Stimulated activated CD8-positive, alpha-beta memory T cell treated with anti-CD3 and anti-CD28 coated beads, Interleukin-4, amount 100 ng/mL, for 4 hours (primary cell): ENCODE measurements around the gene MYO7A.

ENCODE experiments used
- DNase-seq, 2 donors: peaks; one replicate each; pipeline ENCODE4 v3.0.0-alpha.2; 2020; ENCODE audit warnings: low read depth in 2 of 2, low spot score in 1 of 2

The MYO7A gene

DNA sequence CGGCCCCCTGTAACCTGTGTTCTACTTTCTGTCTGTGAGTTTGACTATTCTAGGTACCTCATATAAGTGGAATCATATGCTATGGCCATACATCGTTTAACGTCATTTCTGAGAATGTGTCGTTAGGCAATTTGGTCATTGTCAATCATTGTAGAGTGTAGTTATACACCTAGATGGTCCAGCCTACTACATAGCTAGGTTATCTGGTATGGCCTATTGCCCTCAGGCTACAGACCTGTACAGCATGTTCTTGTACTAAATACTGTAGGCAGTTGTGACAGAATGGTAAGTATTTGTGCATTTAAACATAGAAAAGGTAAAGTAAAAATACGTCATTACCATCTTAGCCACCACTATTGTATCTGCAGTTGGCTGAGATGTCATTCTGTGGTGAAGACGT is 35.2 kb downstream of the MYO7A start:
- DNase-seq: no peak

- DNase-seq: no peak
Observed at GRCh38 chr11:77165066-77165465, 37.0 kb downstream of the MYO7A start.

GRCh38 chr11:77166021-77166420 is 38.0 kb downstream of the MYO7A start:
- DNase-seq: no peak

GRCh38 chr11:77167111-77167626 is 39.1 kb downstream of the MYO7A start:
- no peak for DNase-seq

GRCh38 chr11:77167791-77168190 is 39.7 kb downstream of the MYO7A start:
- DNase-seq: no peak

DNA sequence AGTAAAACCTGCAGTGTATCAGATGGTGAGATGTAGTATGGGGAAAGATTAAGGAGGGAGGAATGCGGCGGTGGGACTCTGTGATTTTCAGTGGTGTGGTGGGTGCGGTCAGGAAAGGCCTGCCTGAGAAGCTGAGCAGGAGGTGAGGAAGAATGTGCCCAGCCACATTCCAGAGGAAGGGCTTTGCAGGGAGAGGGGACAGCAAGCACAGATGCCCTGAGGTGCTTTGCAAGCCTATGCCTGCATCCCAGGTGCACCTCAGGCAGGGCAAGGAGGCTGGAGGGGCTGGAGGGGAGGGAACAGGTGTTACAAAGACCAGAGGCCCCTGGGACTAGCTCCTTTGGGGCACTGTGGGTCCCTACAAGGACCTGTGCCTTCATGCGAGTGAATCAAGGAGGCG is 42.1 kb downstream of the MYO7A start:
- DNase-seq: no peak

DNA sequence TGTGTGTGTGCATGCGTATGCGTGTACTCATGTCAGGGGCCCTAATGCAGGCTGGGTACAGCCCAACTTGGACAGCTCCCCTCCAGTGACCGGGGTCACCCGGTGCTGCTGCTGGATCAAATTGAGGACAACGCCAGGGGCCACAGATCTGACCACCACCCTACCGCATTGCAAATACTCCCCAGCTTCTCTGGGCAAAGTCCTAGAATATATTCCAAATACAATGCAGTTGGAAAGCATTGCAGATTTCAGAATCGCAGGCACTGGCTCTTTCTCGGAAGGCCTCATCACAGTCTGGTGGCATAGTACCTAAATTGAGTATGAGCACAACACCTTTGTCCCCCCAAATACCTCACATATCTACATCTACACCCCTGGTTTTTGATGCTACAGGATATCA is 43.2 kb downstream of the MYO7A start:
- DNase-seq: no peak

DNA sequence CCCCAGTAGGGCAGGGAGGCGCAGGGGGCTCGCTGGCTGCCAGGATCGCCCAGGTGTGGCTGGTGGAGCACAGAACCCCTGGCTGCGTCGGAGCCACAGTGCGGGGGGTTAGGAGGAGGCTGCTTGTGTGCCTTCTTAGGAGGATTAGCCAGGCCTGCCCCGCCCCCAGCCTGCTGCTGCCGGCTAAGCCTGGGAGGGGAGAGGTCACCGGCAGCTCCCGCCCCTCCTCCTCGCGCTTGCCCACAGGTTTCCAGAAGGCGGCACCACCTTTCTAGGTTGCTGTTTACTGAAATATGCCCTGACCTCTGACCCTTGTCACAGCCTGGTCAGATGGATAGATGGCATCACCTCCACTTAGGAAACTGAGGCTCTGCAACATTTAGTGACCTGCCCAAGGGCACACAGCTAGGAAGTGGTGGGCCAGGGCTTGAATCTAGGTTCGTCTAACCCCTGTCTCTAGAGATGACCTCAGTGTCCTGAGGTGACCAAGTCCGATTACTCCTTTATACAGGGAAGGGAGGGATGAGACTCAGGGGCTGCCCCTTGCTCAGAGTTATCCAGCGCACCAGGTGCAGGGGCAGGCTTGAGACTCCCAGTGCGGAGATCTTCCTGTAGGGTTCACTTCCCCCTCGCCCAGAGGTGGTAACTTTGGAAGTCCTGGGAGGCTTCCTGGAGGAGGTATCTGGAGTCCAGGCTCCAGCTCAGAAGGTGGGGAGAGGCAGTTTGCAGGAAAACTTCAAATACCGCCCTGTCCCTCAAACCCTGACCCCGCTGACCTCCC is 44.0 kb downstream of the MYO7A start:
- DNase-seq: no peak

GRCh38 chr11:77172666-77172982 is 44.6 kb downstream of the MYO7A start:
- no peak for DNase-seq

GRCh38 chr11:77173494-77173893 is 45.4 kb downstream of the MYO7A start:
- DNase-seq: no peak

- DNase-seq: no peak
Observed at GRCh38 chr11:77174559-77174958, 46.5 kb downstream of the MYO7A start.

DNA sequence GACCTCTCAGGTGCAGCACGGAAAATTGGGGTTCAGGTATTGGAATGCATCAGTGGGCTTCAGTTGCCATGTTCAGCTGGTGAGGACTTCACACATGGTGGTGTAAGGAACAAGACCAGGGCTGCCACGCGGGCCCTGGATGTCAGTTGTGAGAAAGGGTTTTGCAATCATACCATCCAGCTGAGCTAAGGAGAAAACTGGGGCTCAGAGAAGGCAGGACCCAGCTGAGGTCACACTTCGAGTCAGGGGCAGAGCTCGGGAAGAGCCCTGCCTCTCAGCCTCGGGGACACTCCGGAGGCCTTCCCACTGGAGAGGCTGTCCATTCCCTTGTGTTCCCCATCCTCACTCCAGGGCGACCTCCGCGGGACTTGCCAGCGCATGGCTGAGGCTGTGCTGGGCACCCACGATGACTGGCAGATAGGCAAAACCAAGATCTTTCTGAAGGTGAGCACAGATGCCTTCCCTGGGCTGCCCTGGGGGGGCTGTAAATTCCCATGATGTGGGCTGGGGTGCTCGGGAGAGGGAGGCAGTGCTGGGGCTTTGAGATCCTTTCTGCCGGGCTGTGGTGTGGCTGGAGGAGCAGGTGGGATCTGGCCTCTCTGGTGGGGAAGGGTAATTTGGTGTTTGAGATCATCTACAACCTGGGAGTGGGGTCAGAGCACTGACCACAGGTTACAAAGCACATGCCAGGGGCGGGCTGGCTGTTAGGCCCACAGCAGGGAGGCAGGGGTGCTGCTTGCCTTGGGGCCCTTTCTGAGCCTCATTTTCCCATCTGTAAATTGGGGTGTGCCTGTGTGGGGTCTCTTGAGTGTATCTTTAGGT is 47.2 kb downstream of the MYO7A start:
- no peak for DNase-seq

DNA sequence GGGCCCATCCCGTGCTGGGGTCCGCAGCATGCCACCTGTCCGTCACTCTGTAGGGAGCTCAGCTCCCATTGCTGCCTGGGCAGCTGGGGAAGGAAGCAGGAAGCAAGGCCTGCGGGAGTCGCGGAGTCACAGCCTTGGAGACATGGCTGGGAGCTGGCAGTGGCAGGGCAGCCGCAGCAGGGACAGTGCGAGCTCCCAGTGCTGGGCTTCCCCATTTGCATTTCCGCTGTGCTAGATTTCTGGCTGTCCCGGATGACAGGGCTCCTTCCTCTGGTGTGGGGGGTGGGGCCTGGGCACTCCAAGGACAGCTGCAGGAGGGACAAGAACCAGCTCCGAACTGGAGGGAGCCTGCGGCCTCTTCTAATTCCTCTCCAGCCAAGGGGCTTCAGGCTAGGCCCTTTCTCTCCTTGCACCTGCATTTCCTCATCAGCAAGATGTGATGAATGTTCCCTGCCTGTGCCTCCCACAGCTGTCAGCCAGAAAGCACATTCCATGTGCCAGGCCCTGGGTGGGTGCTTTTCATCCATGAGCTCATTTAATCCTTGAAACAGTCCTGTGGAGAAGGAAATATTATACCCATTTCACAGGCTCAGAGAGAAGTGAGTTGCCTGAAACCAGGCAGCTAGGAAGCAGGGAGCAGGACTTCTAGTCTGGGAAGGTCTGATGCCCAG is 48.0 kb downstream of the MYO7A start:
- DNase-seq: no peak

DNA sequence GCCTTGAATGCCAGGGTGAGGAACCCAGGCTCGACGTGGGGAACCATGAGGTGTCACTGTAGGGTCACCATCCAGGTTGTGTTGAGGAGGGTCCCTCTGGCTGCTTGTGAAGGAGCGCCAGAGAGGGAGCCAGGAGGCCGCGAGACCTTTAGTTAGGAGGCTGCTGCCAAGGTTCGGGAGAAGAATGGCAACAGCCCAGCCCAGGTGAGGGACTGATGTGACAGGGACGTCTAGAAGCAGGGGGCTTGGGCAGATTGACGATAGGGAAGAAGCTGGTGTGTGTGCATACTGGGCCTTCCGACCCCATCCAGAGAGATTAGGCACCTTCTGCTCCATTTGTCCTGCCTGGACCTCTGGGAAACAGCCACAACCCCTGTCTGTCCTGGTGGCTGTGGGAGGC is 49.0 kb downstream of the MYO7A start:
- DNase-seq: no peak

GRCh38 chr11:77178150-77178549 is 50.1 kb downstream of the MYO7A start:
- no peak for DNase-seq

DNA sequence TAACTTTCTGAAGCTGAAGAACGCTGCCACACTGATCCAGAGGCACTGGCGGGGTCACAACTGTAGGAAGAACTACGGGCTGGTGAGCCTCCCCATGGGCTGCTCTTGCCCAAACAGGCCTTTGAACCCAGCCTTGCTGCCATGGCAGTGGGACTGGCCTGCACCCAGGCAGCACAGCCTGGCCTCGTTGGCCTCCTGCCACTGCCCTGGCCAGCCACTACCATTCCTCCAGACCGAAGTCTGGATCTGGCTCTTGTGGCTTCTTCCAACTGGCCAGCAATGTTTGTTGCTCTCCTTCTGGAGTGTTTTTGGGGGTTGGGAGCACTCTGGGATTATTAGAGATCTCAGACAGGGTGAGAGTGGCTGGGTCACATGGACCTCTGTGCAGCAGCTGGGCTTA is 51.0 kb downstream of the MYO7A start:
- DNase-seq: no peak

- DNase-seq: no peak
Observed at GRCh38 chr11:77179681-77180080, 51.6 kb downstream of the MYO7A start.

DNA sequence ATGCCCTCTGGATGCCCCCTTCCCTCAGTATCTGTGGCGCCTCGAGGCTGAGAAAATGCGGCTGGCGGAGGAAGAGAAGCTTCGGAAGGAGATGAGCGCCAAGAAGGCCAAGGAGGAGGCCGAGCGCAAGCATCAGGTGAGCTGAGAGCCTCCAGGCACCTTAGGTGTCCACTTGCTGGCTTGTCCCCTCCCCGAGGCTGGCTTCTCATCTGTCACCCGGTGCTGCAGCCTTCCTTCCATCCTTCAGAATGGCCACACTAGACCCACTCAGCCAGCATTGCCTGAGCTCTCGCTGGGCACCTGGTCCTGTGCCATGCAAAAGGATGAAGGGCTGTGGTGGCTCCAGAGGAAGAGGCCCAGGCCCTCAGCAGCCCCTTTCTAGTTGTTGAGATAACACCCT is 52.3 kb downstream of the MYO7A start:
- DNase-seq: no peak

- no peak for DNase-seq
Observed at GRCh38 chr11:77181226-77181625, 53.2 kb downstream of the MYO7A start.

DNA sequence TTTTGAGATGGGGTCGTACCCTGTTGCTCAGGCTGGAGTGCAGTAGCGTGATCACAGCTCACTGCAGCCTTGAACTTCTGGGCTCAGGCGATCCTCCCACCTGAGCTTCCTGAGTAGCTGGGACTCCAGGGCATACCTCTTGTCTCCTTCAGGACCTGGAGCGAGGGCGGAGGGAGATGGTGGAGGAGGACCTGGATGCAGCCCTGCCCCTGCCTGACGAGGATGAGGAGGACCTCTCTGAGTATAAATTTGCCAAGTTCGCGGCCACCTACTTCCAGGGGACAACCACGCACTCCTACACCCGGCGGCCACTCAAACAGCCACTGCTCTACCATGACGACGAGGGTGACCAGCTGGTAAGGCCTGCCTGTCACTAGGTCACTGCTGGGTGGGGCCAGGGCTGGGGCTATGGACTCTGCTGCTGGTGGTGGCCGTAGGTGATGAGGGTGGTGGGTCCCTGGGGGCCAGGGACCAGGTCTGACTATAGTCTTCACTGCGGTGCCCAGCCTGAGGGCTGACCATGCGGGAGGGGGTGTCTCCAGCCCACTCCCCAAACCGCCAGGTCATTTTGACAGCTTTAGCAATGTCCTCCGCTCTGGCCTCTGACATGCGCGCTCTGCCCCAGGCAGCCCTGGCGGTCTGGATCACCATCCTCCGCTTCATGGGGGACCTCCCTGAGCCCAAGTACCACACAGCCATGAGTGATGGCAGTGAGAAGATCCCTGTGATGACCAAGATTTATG is 53.9 kb downstream of the MYO7A start:
- no peak for DNase-seq
